Activated naive CD8-positive, alpha-beta T cell treated with anti-CD3 and anti-CD28 coated beads for 36 hours (primary cell): ENCODE results near the gene SCAP. TPM values are rescaled to one million over a fixed set of nuclear protein-coding genes. Genes with fewer than 3 reads are reported as not detected.
"Not testable (repeated sequence)": the region's sequence is repeated elsewhere in the genome, so short reads cannot be mapped to it uniquely, and the experiment has no call there.

Source experiments
- DNase-seq: peaks from one replicate; pipeline ENCODE4 v3.0.0; 2021
- H3K27ac Mint-ChIP-seq: one replicate; pipeline ENCODE4 v1.8.0; 2022; ENCODE audit warnings: mild to moderate bottlenecking, moderate library complexity, mixed read lengths
- H3K27me3 Mint-ChIP-seq: one replicate; pipeline ENCODE4 v1.8.0; 2022; ENCODE audit warnings: mild to moderate bottlenecking, mixed read lengths
- H3K36me3 Mint-ChIP-seq: one replicate; pipeline ENCODE4 v1.8.0; 2021; ENCODE audit warnings: mild to moderate bottlenecking, mixed read lengths
- H3K4me1 Mint-ChIP-seq: one replicate; pipeline ENCODE4 v1.8.0; 2021; ENCODE audit warnings: mixed read lengths
- H3K4me3 Mint-ChIP-seq: one replicate; pipeline ENCODE4 v1.8.0; 2022; ENCODE audit warnings: mild to moderate bottlenecking, moderate library complexity, mixed read lengths
- H3K9me3 Mint-ChIP-seq: one replicate; pipeline ENCODE4 v1.8.0; 2022; ENCODE audit warnings: mixed read lengths
- total RNA-seq, 2 experiments: library from RNA; stranded (reverse); gene quantifications; one replicate each; pipeline ENCODE4 v1.2.3, GENCODE V29; 2021

The SCAP gene
- total RNA-seq, 2 experiments from 2014 or later = 58.3 to 58.4 TPM

DNA sequence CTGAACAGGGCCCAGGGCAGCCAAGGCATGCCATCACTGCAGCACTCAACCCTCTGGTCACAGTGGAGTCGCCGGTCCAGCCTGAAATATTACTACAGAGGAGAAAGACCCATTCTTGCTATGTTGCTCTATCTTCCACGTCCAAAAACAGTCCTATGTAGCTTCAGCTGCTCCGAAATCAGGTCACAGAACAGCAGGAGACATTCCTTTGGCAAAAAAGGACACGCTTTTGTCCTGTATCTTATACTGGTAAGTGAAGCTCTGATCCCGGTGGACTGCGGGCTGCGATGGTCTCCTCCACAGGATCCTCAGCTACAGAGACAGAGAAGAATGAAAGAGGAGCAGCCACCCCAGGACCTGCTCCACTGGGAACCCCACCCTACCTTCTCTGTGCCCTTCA is 20.1 kb upstream of the SCAP start:
- H3K9me3 Mint-ChIP-seq = no peaks in the 10 kb centered on the region
- no peak overlapping the region for H3K27ac Mint-ChIP-seq
- no peak overlapping the region for H3K4me3 Mint-ChIP-seq

GRCh38 chr3:47495111-47495510 is 19.4 kb upstream of the SCAP start:
- Mint-ChIP-seq H3K27me3 (no peaks in the 10 kb centered on the region), H3K36me3 (peaks cover 14% of the 10 kb centered on the region)

More for the DNA sequence above, 20.1 kb upstream of the SCAP start:
- no peak for DNase-seq
- H3K4me1 Mint-ChIP-seq = no peaks in the 10 kb centered on the region
- no peaks in the 10 kb centered on the region for H3K27me3 Mint-ChIP-seq
- peaks cover 14% of the 10 kb centered on the region for H3K36me3 Mint-ChIP-seq

GRCh38 chr3:47491777-47492176 is 16.0 kb upstream of the SCAP start:
- H3K27me3 Mint-ChIP-seq = no peaks in the 10 kb centered on the region
- H3K36me3 Mint-ChIP-seq = peaks cover 7% of the 10 kb centered on the region
- no peaks in the 10 kb centered on the region for H3K9me3 Mint-ChIP-seq
- DNase-seq = no peak
- no peak overlapping the region for H3K27ac Mint-ChIP-seq
- no peak overlapping the region for H3K4me3 Mint-ChIP-seq
- H3K4me1 Mint-ChIP-seq = no peaks in the 10 kb centered on the region

More at GRCh38 chr3:47495111-47495510, 19.4 kb upstream of the SCAP start:
- no peak for DNase-seq
- Mint-ChIP-seq H3K9me3 (no peaks in the 10 kb centered on the region), H3K4me3 (no peak overlapping the region), H3K27ac (no peak overlapping the region), H3K4me1 (no peaks in the 10 kb centered on the region)

DNA sequence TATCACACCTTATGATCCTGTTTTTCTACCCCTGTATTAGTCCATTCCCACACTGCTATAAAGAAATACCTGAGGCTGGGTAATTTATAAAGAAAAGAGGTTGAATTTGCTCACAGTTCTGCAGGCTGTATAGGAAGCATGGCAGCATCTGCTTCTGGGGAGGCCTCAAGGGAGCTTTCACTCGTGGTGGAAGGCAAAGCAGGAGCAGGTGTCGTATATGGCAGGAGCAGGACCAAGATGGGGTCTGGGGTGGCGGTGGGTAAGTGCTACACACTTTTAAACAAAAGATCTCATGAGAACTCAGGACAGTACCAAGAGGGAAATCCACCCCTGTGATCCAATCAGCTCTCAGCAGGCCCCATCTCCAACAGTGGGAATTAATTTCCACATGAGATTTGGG is 15.4 kb upstream of the SCAP start:
- Mint-ChIP-seq H3K36me3 (peaks cover 6% of the 10 kb centered on the region), H3K27ac (no peak overlapping the region), H3K4me3 (no peak overlapping the region), H3K27me3 (no peaks in the 10 kb centered on the region), H3K4me1 (no peaks in the 10 kb centered on the region), H3K9me3 (no peaks in the 10 kb centered on the region)
- no peak for DNase-seq

DNA sequence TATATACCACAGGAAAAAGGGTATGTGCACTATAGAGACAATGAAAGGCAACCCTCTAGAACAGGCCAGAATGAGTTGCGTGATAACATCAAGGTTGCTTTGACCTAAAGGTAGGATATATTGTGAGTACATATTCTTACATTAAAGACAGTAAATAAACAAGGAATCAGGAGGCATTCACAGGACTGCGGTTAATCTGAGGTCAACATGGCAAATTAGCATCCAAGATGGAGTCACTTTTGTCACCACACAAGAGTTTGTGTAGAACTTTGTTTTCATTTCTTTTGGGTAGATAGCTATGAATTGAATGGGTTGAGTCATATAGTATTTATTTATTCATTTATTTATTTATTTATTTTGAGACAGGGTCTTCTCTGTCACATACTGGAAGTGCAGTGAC is 11.5 kb upstream of the SCAP start:
- Mint-ChIP-seq H3K4me1 (no peaks in the 10 kb centered on the region), H3K4me3 (no peak overlapping the region), H3K27me3 (no peaks in the 10 kb centered on the region), H3K9me3 (no peaks in the 10 kb centered on the region), H3K27ac (no peak overlapping the region), H3K36me3 (peaks cover 2% of the 10 kb centered on the region)
- no peak for DNase-seq

DNA sequence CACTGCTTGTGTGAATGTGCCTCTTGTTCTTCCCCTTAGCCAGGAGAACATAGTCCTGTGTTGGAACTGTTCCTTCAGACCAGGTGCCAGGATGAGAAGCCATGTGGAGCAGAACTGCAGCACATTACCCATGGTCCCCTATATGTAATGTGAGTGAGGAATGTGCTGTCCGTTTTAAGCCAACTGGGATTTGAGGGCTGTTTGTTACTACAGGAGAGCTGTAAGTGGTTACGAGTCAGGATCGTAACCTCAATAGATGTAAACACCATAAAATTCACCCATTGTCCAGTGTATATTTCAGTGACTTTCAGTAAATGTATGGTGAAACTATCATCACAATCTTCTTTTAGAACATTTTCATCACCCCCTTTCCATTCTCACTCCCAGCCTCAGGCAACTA is 10.1 kb upstream of the SCAP start:
- no peak for DNase-seq
- Mint-ChIP-seq H3K4me1 (no peaks in the 10 kb centered on the region), H3K4me3 (no peak overlapping the region), H3K27me3 (no peaks in the 10 kb centered on the region), H3K27ac (no peak overlapping the region), H3K9me3 (no peaks in the 10 kb centered on the region), H3K36me3 (peaks cover 2% of the 10 kb centered on the region)

DNA sequence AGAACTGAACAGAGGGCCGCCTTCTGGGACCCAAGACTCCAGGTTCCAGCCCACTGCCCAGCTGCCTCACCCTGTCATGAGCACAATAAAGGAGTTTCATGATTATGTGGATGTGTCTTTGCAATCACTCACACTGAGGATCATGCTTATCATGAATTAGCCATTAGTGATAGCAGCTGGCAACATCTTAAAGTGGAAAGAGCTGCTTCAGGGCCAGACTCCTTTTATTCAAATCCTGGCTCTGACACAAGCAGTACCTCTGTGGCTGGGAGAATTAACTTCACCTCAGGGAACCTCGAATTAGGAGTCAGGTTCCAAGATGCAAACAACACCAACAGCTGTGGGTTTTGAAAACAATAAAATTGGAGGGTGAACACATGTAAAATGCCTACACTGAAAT is 6.6 kb upstream of the SCAP start:
- no peaks in the 10 kb centered on the region for H3K27me3 Mint-ChIP-seq
- H3K36me3 Mint-ChIP-seq = no peaks in the 10 kb centered on the region
- no peak overlapping the region for H3K27ac Mint-ChIP-seq
- H3K4me1 Mint-ChIP-seq = no peaks in the 10 kb centered on the region
- H3K9me3 Mint-ChIP-seq = no peaks in the 10 kb centered on the region
- DNase-seq = no peak
- no peak overlapping the region for H3K4me3 Mint-ChIP-seq

GRCh38 chr3:47481763-47482162 is 6.0 kb upstream of the SCAP start:
- not testable (repeated sequence) for DNase-seq, H3K27ac Mint-ChIP-seq, H3K9me3 Mint-ChIP-seq, H3K27me3 Mint-ChIP-seq, H3K4me1 Mint-ChIP-seq, H3K36me3 Mint-ChIP-seq, H3K4me3 Mint-ChIP-seq

DNA sequence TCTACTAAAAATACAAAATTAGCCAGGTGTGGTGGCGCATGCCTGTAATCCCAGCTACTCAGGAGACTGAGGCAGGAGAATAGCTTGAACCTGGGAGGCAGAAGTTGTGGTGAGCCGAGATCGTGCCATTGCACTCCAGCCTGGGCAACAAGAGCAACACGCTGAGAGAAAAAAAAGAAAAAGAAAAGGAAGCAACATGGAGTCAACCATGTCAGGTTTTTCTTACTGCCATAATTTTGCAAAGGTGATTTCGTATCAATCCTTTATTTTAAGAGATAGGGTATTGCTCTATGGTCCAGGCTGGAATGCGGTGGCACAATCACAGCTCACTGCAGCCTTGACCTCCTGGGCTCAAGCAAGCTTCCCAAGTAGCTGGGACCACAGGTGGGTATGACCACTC is 4.5 kb upstream of the SCAP start:
- not testable (repeated sequence) for H3K4me3 Mint-ChIP-seq, H3K27me3 Mint-ChIP-seq, H3K27ac Mint-ChIP-seq, H3K4me1 Mint-ChIP-seq, H3K9me3 Mint-ChIP-seq, H3K36me3 Mint-ChIP-seq, DNase-seq

- Mint-ChIP-seq H3K36me3 (peaks cover 5% of the 10 kb centered on the region), H3K27me3 (no peaks in the 10 kb centered on the region), H3K4me3 (no peak overlapping the region), H3K4me1 (peaks cover 7% of the 10 kb centered on the region), H3K27ac (no peak overlapping the region), H3K9me3 (no peaks in the 10 kb centered on the region)
- no peak for DNase-seq
Observed at GRCh38 chr3:47479826-47480160, 4.1 kb upstream of the SCAP start.

- Mint-ChIP-seq H3K4me3 (no peak overlapping the region), H3K27ac (no peak overlapping the region), H3K4me1 (peaks cover 19% of the 10 kb centered on the region), H3K36me3 (peaks cover 8% of the 10 kb centered on the region), H3K9me3 (no peaks in the 10 kb centered on the region), H3K27me3 (no peaks in the 10 kb centered on the region)
- no peak for DNase-seq
Observed at GRCh38 chr3:47478022-47478421, 2.3 kb upstream of the SCAP start.

- no peaks in the 10 kb centered on the region for H3K9me3 Mint-ChIP-seq
- H3K4me3 Mint-ChIP-seq = peak overlapping the region; percentile 84
- H3K4me1 Mint-ChIP-seq = peaks cover 23% of the 10 kb centered on the region
- DNase-seq = no peak
- peaks cover 12% of the 10 kb centered on the region for H3K36me3 Mint-ChIP-seq
- peak overlapping the region; percentile 70 for H3K27ac Mint-ChIP-seq
- no peaks in the 10 kb centered on the region for H3K27me3 Mint-ChIP-seq
Observed at GRCh38 chr3:47476644-47477199, 981 bp upstream of the SCAP start.

DNA sequence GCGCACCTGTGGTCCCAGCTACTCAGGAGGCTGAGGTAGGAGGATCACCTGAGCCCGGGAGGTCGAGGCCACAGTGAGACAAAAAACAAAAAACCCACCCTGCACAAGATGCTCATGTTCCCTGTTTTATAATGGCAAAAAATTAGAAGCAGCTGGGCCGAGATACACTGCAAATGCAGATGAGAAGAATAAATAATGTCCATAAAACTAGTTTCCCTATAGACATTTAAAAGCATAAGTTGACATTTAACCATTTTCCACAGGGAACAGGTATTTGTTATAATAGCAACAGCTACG is 537 bp upstream of the SCAP start:
- Mint-ChIP-seq H3K36me3 (peaks cover 12% of the 10 kb centered on the region), H3K9me3 (no peaks in the 10 kb centered on the region), H3K4me3 (peak overlapping the region; percentile 84), H3K27me3 (no peaks in the 10 kb centered on the region), H3K27ac (peak overlapping the region; percentile 88), H3K4me1 (peaks cover 23% of the 10 kb centered on the region)
- DNase-seq = no peak

GRCh38 chr3:47475029-47475569 is 642 bp downstream of the SCAP start:
- Mint-ChIP-seq H3K36me3 (peaks cover 15% of the 10 kb centered on the region), H3K4me1 (peaks cover 25% of the 10 kb centered on the region), H3K9me3 (no peaks in the 10 kb centered on the region), H3K4me3 (peak overlapping the region; percentile 99), H3K27me3 (no peaks in the 10 kb centered on the region), H3K27ac (peak overlapping the region; percentile 85)
- no peak for DNase-seq

DNA sequence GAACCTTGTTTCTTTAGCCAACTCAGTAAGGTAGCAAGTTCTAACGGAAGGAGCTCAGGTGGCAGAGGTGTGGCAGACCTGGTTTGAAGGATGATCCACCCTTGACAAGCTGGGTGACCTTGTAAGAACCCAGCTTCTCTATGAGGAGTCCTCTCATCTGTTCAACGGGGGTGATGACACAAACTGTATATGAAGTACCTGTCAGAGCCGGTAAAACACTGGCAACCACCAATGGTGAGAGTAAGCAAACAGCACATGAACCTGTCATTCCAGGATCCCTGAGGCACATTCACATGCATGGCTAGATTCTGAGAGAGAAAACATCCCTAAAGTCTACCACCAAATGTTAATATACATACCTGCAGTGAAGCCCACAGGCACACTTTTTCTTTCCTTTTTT is 2.4 kb downstream of the SCAP start:
- Mint-ChIP-seq H3K9me3 (peaks cover 1% of the 10 kb centered on the region), H3K27ac (peak overlapping the region; percentile 15)

DNA sequence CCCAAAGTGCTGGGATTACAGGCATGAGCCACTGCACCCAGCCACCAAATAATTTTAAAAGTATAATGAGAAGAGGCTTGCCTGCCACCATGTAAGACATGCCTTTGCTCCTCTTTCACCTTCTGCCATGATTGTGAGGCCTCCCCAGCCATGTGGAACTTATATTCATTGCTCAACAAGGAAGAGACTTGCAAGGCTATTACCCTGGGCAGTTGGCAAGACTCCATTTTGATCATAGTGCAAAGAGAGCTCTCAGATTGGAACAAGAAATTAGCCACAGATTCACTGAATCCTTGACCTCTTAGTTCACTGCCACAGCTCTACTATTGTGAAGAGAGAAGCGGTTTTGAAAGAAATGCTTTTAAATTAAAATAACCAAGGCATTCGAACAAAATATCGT is 6.1 kb downstream of the SCAP start:
- Mint-ChIP-seq H3K27me3 (no peaks in the 10 kb centered on the region), H3K4me3 (no peak overlapping the region), H3K4me1 (peaks cover 29% of the 10 kb centered on the region), H3K27ac (no peak overlapping the region), H3K9me3 (peaks cover 7% of the 10 kb centered on the region), H3K36me3 (peaks cover 47% of the 10 kb centered on the region)
- no peak for DNase-seq

More for the DNA sequence above, 2.4 kb downstream of the SCAP start:
- peaks cover 27% of the 10 kb centered on the region for H3K4me1 Mint-ChIP-seq
- peak overlapping the region; percentile 59 for H3K4me3 Mint-ChIP-seq
- H3K36me3 Mint-ChIP-seq = peaks cover 24% of the 10 kb centered on the region
- DNase-seq = no peak
- H3K27me3 Mint-ChIP-seq = no peaks in the 10 kb centered on the region

DNA sequence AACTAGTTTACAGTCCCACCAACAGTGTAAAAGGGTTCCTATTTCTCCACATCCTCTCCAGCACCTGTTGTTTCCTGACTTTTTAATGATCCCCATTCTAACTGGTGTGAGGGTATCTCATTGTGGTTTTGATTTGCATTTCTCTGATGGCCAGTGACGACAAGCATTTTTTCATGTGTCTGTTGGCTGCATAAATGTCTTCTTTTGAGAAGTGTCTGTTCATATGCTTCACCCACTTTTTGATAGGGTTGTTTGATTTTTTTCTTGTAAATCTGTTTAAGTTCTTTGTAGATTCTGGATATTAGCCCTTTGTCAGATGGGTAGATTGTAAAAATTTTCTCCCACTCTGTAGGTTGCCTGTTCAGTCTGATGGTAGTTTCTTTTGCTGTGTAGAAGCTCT is 7.4 kb downstream of the SCAP start:
- H3K4me3 Mint-ChIP-seq, DNase-seq, H3K9me3 Mint-ChIP-seq, H3K27me3 Mint-ChIP-seq, H3K27ac Mint-ChIP-seq: not testable (repeated sequence)
- peaks cover 25% of the 10 kb centered on the region for H3K4me1 Mint-ChIP-seq
- peaks cover 47% of the 10 kb centered on the region for H3K36me3 Mint-ChIP-seq
